CD4-positive, alpha-beta T cell treated with Interleukin-10 for 1 hour (primary cell): ENCODE measurements around the gene ZNF580.
A peak's percentile ranks its signal among the peaks of the same experiment; 100 is the strongest.

ENCODE experiments used
- DNase-seq: peaks from one replicate; pipeline ENCODE4 v3.0.0-alpha.2; 2020

ZNF580 gene, protein sequence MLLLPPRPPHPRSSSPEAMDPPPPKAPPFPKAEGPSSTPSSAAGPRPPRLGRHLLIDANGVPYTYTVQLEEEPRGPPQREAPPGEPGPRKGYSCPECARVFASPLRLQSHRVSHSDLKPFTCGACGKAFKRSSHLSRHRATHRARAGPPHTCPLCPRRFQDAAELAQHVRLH

DNA sequence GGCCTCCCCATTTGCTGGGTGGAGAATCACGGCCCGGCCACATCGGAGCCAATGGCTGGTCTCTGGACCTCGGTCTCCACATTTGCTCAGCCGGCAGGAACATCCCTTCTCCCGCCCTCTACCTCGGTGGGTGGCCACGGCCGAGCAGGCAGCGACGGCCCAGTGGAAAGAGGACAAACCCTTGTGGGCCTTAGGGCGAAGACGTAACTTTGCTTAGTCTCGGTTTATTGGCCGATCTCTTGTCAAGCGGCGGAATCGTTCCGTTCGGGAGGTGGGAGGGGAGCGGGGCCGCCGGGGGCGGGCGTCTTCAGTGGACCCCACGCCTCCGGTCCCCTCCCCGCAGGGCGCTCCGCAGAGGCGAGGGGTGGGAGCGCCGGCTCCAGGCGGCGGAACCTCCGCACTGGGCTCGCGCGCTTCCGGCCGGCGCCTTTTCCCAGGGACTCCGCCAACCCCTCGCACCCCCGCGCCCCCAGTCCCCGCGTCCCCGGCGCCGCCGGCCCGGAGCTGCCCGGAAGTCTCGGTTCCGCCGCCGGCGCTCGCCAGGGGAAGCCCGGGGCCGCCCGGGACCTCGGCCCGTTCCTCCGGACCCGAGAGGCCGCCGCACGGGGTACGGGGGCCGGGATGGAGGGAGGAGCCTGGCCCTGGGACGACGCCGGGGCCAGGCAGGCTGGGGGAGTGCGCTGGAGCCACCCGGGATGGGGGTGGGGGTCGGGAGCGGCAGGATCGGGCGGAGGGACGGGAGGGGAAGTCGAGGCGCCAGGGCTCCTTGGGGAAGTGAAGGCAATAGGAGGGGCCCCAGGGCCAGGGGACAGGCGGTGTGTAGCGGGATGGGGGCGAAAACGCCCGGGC lies at the start of gene ZNF580:
Gene ZNF580, plus strand, starts transcription at position 426 of the 849 bp plus-strand sequence. CDS start 1,507 bp downstream, outside the sequence.
- DNase-seq = peak; percentile 69

DNA sequence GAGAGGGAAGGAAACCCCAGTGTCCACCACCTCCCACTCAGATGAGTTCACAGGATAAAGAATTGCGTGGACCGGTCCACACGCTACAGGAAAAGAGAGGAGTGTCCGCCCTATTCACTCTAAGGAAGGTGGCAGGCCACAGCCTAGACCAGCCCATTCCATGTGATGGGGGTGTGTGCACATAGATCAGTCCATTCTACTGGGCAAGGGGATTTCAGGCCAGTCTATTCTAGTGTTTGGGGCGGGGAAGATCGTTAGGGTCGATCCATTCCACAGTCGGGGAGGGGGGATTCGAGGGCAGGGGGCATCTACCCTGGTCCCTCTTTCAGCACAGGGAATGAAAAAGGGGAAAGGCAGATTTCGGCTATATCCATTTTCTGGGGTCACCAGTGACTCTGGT lies 49.2 kb upstream of the ZNF580 start:
- DNase-seq = no peak

DNA sequence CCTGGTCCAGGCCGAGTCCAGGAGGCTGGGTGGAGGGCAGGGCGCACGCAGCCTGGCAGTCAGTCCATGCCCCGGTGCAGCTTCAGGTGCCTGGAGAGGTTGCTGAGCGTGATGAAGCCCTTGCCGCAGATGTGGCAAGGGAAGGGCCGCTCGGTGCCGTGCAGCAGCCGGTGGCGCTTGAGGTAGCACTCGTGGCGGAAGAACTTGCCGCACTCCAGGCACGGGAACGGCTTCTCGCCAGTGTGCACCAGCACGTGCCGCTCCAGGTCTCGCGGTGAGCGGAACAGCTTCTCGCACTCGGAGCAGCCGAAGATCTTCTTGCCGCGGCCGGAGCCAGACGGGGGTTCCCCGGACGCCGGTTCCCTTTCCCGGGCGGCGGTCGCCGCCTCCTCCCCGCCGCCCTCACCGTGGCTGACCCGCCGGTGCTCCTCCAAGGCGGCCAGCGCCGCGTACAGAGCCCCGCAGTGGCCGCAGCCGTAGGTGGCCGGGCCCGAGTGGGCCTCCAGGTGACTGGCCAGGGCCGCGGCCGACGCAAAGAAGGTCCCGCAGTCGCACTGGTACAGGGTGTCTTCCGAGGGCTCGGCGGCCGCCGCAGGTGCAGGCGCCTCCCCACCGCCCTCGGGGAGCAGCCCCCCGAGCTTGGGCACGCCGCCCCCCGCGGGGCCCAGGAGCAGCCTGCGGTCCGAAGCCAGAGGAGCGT lies 48.3 kb upstream of the ZNF580 start:
- no peak for DNase-seq

DNA sequence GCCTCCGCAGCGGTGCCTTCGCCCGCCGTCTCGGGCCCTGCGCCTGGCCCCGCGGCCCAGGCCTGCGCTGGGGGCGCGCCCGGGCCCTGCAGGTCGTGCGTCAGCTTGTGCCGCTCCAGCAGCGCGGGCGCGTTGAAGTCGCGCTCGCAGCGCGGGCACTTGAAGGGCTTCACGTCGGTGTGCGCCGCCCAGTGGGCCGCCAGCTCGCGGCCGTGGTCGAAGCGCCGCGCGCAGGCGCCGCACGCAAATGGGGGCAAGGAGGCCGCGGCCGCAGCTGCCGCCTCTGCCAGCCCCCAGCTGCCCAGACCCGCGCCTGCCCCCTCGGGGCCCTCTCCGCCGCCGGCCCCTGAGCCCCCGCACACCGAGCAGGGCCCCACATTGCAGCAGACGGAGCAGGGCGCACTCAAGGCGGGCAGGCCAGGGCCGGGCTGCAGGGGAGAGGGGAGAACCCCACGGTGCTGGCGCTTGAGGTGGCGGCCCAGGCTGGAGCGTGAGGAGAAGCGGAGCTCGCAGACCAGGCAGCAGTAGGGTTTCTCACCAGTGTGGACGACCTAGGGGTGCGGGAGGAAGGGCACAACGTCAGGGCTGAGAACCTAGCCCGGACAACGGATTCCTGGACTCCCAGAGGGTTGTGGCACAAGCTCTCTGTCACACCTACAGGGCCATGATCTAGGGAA lies 47.6 kb upstream of the ZNF580 start:
- no peak for DNase-seq

DNA sequence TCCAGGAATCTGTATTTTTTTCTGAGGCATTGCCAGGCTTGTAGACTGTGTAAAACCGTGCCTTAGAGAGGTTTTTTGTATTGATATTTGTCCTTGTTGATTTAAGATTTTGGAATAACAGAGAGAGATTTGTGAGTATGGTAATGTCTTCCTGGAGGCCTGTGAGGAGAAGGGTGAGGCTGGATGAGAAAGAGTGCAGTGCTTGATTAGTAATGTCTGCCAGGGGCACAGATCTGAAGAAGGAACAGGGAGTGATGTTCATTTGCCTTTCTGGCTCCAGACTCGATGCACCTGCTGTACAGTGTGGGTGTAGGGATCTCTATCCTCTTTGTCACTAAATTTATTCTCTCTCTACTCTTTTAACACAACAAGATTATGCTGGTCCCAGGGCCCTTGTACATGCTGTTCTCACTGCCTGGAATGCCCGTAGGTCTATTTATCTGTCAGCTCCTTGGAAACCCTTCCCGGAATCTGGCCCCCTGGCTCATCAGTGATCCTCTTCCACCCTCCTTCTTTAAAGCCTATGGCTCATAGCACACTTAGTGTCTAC lies 45.7 kb upstream of the ZNF580 start:
- no peak for DNase-seq

DNA sequence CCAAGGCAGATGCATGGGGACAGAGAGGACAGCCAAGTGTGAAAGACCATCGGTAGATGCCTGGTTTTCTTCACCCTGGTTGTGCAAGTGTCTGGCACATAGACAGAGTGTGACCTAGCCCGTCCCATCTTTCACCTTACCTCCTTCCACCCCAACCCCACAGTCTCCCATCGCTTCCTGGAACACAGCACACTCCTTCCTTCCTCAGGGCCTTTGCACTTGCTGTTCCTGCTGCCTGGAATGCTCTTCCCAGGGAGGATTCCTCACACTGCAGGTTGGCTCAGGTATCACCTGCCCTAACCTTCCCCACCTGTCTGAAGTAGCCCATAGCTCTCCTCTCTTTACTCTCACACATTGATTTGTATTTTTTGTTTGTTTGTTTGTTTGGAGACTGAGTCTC lies 44.5 kb upstream of the ZNF580 start:
- no peak for DNase-seq

DNA sequence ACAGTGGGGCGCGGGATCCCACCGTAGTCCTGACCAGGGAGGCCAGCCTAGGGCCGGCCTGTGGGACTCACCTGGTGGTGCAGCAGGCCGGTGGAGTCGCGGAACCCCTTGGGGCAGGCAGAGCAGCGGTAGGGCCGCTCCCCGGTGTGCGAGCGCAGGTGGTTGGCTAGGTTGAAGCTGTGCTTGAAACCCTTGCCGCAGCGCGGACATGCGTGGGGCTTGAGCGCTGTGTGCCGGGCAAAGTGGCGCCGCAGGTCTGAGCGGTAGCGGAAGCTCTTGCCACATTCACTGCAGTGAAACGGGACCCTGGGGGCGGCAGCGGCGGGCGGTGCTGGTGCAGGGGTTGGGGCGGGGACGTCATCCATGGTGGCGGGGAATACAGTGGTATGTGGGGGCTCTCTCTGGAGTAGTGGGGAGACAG lies 43.3 kb upstream of the ZNF580 start:
- no peak for DNase-seq

DNA sequence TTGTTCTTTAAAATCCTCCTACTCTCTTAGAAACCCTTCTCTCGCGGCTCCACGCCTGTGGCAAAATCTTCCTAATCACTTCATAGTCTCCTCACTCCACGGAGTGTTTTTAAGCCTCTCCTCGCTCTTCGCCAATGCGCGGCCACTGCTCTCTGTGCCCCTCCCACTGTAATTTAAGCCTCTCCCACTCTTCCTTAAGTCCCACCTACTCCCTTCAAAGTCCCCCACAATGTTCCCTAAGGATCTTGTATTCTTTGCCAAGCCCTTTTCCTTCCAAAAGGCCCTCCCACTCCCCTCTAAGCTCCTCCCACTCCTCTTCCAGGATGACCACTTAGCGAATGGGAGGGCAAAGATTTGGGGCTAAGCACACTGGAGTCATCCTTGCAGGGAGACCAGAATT lies 42.8 kb upstream of the ZNF580 start:
- DNase-seq = no peak

DNA sequence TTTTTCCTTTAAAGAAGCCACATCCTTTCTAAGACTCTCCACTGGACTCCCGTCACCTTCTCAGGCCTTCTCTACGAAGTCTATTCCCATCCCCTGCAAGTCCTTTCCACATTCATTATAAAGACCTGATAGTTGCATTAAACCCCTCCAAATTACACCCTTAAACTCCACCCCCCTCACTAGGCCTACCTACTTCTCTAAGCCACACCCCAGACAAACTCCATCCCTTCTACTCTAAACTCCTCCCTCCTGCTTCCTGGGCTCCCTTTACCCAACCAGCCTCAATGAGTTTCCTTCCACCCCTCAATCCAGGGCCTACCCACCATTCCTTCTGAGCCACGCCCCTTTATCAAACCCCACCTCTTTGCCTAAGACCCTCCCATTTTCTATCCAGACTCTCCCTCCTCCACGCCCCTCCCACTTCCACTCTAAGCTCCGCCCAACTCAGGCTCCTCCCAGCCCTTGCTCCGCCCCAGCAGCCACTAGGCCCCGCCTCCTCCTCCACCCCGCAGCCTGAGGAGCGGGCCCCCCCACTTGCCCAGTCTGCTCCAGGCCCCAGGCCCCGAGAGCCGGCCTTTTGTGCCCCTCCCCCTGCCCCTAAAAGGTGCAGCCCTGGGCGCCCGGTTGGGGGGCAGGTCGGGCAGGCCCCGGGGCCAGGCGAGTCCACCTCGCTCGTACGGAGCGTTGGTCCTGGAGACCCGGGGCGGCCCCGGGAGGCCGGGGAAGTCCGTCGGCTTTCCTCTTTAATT lies 41.9 kb upstream of the ZNF580 start:
- DNase-seq = peak; percentile 96

DNA sequence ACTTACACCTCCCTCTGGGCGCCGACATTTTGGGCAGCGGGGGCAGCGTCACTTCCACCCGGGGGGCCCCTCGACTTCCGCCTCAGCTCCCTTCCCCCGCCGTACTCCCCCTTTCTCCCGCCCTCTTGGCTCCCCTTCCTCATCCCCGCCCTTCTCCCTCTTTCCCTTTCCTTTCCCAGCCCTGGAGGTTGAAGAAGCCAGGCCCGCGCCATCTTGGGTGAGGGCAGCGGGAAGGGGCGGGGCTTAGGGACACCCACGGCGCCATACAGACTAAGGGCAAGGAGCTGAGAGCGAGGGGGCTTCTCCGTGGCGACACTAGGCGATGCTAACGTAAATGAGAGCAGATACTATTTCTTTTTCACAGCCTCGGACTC lies 41.3 kb upstream of the ZNF580 start, which contains the start of gene FIZ1:
Gene FIZ1, minus strand, starts transcription at position 50 of the 374 bp plus-strand sequence. CDS start 1,652 bp downstream, outside the sequence.
- peak; percentile 98 for DNase-seq

DNA sequence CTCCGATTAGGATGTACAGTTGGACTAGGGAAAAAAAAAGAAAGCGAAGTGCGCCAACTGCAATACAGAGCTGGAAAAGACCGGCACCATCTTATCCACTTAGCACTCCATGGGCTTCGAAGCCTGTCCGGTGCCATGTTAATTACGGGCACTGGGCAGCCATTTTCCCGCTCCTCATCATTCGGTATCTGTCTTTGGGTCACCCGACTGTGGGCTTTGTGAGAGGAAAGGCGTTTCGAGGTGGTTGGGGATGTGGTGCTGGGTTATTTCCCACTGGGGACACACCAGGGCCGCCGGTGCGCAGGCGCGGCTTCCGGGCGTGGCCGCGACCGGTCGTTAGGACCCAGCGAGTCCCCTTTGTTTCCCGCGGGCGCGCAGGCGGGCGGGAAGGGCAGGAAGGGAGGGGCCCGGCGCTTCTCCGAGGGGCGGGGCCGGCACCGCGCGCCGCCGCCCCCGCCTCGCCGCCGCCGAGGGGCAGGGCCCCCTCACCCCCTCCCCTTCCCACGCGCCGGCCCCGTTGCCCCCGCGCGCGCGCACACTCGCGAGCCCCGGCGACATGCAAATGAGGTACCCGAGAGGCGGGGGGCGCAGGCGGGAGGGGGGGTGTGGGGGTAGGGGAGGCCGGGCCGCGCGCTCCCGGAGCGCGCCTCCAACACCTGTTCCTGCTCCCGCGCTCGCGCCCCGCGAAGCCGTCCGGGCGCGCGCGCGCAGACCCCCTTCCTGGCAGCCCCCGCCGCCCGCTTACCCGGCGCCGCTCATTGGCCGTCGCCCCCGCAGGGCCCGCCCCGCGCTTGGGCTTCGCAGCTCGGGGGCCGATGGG lies 40.8 kb upstream of the ZNF580 start, which contains the start of gene ZNF524:
Gene ZNF524, plus strand, starts transcription at position 447 of the 820 bp plus-strand sequence. CDS start 1,825 bp downstream, outside the sequence.
- peak; percentile 91 for DNase-seq

DNA sequence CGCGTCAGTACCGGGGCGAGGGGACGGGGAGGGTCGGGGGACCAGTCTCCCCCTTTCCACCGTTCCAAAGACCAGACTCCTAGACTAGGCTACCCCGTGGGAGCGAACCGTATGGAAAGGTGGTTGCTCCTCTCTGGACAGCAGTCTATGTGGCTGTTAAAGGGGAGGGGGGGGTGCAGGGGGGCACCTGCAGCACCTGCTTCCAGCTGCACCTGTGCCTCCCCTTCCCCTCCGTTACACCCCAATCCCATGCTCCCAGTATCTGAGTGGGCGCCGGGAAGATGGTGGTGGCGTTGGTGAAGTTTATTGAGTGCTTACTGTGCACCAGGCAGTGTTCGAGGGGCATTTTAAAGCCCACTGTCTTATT lies 40.2 kb upstream of the ZNF580 start:
- DNase-seq = no peak

DNA sequence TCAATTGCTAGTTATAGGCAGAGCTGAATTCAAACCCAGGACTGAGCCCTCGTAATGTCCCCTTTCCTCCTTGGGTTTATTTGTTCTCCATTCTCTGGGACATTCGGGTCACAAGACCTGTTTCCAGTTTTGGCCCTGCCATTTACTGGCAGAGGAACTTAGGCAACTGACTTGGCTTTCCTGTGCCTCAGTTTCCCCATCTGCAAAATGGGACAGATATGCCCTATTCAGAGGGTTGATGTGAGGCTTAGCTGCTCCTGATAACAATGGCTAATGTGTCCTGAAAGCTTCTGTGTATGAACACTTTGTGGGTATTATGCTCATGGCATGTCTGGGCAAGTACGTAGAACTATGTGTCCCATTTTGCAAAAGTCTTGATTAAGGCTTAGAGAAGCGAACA lies 39.7 kb upstream of the ZNF580 start:
- DNase-seq = no peak

DNA sequence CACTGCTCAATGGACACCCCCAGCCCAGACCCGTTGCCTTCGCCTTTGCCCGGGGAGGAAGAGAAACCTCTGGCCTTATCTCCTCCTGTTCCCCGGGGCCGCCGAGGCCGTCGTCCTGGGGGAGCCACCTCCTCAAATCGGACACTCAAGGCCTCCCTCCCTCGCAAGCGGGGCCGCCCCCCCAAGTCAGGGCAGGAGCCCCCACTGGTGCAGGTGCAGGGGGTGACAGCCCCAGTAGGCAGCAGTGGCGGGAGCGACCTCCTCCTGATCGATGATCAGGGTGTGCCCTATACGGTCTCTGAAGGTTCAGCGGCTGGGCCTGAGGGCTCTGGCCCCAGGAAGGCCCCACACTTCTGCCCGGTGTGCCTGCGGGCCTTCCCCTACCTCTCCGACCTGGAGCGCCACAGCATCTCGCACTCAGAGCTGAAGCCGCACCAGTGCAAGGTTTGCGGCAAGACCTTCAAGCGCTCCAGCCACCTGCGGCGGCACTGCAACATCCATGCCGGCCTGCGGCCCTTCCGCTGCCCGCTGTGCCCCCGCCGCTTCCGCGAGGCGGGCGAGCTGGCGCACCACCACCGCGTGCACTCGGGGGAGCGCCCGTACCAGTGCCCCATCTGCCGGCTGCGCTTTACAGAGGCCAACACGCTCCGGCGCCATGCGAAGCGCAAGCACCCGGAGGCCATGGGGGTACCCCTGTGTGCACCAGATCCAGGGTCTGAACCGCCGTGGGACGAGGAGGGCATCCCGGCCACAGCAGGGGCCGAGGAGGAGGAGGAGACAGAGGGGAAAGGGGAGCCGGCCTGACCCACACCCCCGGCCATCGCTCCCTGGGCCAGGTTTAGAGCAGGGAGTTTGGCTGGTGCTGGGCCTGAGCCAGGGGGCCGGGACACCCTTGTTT lies 38.4 kb upstream of the ZNF580 start:
- no peak for DNase-seq

DNA sequence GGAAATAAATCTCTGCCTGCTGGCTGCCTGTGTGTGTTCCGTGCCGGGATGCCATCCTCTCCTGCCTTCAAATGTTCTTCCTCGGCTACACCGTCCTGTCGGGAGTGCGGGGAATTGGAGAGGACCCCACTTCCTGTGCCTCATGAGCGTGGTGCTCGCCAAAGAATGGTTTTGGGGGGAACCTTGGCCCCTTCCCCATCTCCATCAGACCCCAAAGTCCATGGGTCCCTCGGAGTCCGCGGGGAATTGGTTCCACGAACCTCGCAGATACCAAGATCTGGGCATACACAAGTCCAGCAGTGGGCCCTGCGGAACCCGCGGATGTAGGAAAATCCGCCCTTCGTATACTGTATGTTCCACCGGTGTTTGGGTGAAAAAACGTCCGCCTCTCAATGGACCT lies 37.7 kb upstream of the ZNF580 start:
- DNase-seq = no peak

DNA sequence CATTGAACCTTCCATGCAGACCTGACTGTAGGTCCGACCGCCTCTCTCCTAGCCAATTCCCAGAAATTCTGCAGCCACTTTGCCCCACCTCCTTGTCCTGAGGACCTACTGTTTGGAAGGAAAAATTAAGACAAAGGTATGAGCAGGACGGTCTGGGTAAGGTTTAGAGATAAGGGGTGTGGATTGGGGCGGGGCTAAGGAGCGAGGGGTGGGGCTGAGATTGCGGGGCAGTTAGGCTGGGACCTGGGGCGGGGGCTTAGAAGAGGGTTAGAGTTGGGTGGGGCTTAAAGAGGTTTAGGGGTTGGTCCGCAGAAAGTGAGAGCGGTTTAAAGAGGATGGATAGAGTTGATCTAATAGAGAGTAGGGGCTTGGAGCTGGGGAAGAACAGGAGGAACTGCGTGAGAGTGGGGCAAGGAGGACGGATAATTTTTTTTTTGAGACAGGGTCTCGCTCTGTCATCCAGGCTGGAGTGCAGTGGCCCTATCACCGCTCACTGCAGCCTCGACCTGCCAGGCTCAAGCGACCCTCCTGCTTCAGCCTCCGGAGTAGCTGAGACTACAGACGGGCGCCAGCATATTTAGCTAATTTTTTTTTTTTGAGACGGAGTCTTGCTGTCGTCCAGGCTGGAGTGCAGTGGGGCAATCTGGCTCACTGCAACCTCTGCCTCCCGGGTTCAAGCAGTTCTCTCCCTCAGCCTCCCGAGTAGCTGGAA lies 37.1 kb upstream of the ZNF580 start:
- DNase-seq = no peak

DNA sequence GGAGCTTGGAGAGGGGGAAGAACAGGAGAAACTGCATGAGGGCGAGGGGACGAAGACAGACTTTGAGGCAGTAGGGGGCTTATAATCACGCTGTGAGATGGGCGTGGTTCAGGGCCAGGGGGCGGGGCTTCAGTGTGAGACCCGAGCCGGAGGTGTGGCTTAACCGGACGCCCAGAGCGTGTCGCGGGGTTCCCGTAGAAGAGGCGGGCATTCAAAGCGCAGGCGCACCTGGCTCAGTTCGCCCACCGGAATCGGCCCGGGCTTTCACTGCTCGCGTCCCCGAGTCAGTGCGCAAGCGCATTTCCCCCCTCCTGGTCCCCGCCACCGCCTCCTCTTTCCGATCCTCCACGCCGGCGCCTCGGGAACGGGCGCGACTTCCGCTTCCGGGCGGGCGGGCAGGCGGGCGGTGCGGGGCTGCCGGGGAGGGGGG lies 35.6 kb upstream of the ZNF580 start:
- DNase-seq = peak; percentile 99

DNA sequence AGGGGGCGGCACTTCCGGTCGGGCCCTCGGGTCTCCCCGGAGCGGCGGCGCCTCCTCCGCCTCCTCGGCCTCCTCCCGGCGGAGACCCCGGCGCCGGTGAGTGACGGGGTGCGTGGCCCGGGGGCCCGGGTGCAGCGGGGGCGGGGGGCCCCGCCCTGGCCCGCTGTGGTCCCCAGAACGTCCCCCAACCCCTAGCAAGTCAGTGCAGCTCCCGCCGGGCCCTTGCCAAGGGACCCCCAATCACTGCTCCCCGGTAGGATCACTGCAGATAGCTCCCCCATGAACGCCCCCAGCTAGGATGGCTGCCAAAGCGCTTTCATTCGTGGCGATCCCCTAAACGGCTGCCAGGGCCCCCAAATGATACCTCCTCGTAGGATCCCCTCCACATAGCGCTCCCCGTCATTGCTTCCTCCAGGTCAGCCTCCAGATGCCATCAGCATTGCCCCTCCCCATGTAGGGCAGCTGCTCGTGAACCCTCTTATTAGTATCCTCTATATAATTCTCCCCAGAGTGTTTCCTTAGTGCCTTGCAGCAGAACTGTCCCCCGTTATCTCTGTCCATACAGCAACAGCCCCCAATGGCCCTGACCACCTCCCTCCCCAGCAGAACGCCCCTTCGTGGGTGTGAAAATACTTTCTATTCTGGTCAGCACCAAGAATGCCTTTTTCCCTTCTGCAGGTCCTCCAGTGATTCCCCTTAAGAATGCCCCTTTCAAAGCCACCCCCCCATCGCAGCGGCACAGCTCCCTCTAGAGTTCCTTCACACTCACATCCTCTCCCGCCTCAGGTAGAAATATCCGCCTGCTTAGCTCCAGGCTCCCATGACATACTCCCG lies 34.9 kb upstream of the ZNF580 start, which contains the start of gene ZNF865:
Gene ZNF865, plus strand, starts transcription at position 11 of the 834 bp plus-strand sequence. CDS start 7,972 bp downstream, outside the sequence.
- DNase-seq = peak; percentile 76
